H9 (cell line): ENCODE measurements around the gene TMEM63C. TPM values are rescaled to one million over a fixed set of nuclear protein-coding genes. Genes with fewer than 3 reads are reported as not detected.

Source experiments
- DNase-seq: peaks from one replicate; pipeline ENCODE4 v3.0.0-alpha.2; 2017
- H2AFZ ChIP-seq: one replicate; pipeline ENCODE4 v1.6.1; 2013; ENCODE audit warnings: mild to moderate bottlenecking, low read length, control low read depth, moderate library complexity
- H2AK5ac ChIP-seq: 2 replicates; pipeline ENCODE4 v1.6.1; 2013; ENCODE audit warnings: low read length, control low read depth, mixed read lengths; ENCODE audit not compliant: insufficient read length
- H2BK120ac ChIP-seq: one replicate; pipeline ENCODE4 v1.6.1; 2013; ENCODE audit warnings: low read depth, mild to moderate bottlenecking, low read length, control low read depth, inconsistent platforms; ENCODE audit not compliant: poor library complexity, severe bottlenecking
- H2BK12ac ChIP-seq: 2 replicates; pipeline ENCODE4 v1.6.1; 2013; ENCODE audit warnings: low read length, control low read depth, mixed read lengths, low read depth; ENCODE audit not compliant: insufficient read length
- H2BK15ac ChIP-seq: 2 replicates; pipeline ENCODE4 v1.6.1; 2013; ENCODE audit warnings: low read depth, low read length, control low read depth
- H2BK20ac ChIP-seq: one replicate; pipeline ENCODE4 v1.6.1; 2013; ENCODE audit warnings: low read depth, mild to moderate bottlenecking, low read length, control low read depth, inconsistent platforms; ENCODE audit not compliant: poor library complexity, severe bottlenecking
- H2BK5ac ChIP-seq: 2 replicates; pipeline ENCODE4 v1.6.1; 2013; ENCODE audit warnings: low read length, control low read depth, mixed read lengths; ENCODE audit not compliant: insufficient read length
- H3K14ac ChIP-seq: 2 replicates; pipeline ENCODE4 v1.6.1; 2013; ENCODE audit warnings: low read length, control low read depth; ENCODE audit not compliant: insufficient read depth
- H3K18ac ChIP-seq: 2 replicates; pipeline ENCODE4 v1.6.1; 2013; ENCODE audit warnings: low read depth, mild to moderate bottlenecking, mixed read lengths, low read length, control low read depth; ENCODE audit not compliant: insufficient read length
- H3K23ac ChIP-seq: 2 replicates; pipeline ENCODE4 v1.6.1; 2013; ENCODE audit warnings: low read length, control low read depth, mixed read lengths, low read depth; ENCODE audit not compliant: insufficient read length
- H3K23me2 ChIP-seq: 2 replicates; pipeline ENCODE4 v1.6.1; 2013; ENCODE audit warnings: low read depth, mild to moderate bottlenecking, mixed read lengths, low read length, control low read depth; ENCODE audit not compliant: insufficient read length, poor library complexity, severe bottlenecking
- H3K27ac ChIP-seq: 2 replicates; pipeline ENCODE4 v1.5.1; 2013; ENCODE audit warnings: low read length, control low read depth, mixed read lengths, low read depth; ENCODE audit not compliant: insufficient read length
- H3K27me3 ChIP-seq: 2 replicates; pipeline ENCODE4 v1.6.1; 2013; ENCODE audit warnings: low read length, control low read depth, inconsistent platforms; ENCODE audit not compliant: insufficient read depth
- H3K4ac ChIP-seq: 2 replicates; pipeline ENCODE4 v1.6.1; 2013; ENCODE audit warnings: low read depth, mild to moderate bottlenecking, control low read depth, inconsistent platforms, low read length, moderate library complexity
- H3K4me1 ChIP-seq: 2 replicates; pipeline ENCODE4 v1.6.1; 2013; ENCODE audit warnings: low read length, control low read depth, inconsistent platforms; ENCODE audit not compliant: insufficient read depth
- H3K4me2 ChIP-seq: 2 replicates; pipeline ENCODE4 v1.6.1; 2013; ENCODE audit warnings: low read length, control low read depth, mixed read lengths; ENCODE audit not compliant: insufficient read length, insufficient read depth
- H3K56ac ChIP-seq: 2 replicates; pipeline ENCODE4 v1.6.1; 2013; ENCODE audit warnings: low read depth, mild to moderate bottlenecking, mixed read lengths, low read length, control low read depth; ENCODE audit not compliant: insufficient read length
- H3K79me1 ChIP-seq: 2 replicates; pipeline ENCODE4 v1.6.1; 2013; ENCODE audit warnings: low read depth, mild to moderate bottlenecking, moderate library complexity, low read length, control low read depth, inconsistent platforms; ENCODE audit not compliant: insufficient read depth, poor library complexity, severe bottlenecking
- H3K79me2 ChIP-seq: 2 replicates; pipeline ENCODE4 v1.6.1; 2013; ENCODE audit warnings: low read length, control low read depth, inconsistent platforms; ENCODE audit not compliant: insufficient read depth
- H3K9ac ChIP-seq: 2 replicates; pipeline ENCODE4 v1.6.1; 2013; ENCODE audit warnings: low read length, control low read depth, mixed read lengths; ENCODE audit not compliant: insufficient read length; ENCODE audit errors: extremely low read depth
- H3K9me3 ChIP-seq: one replicate; pipeline ENCODE4 v1.6.1; 2013; ENCODE audit warnings: low read depth, low read length, inconsistent platforms; ENCODE audit not compliant: control insufficient read depth
- H3T11ph ChIP-seq: one replicate; pipeline ENCODE4 v1.6.1; 2013; ENCODE audit warnings: mild to moderate bottlenecking, low read length, control low read depth, inconsistent platforms
- H4K20me1 ChIP-seq: one replicate; pipeline ENCODE4 v1.6.1; 2013; ENCODE audit not compliant: control insufficient read depth, insufficient read length, insufficient read depth
- H4K5ac ChIP-seq: 2 replicates; pipeline ENCODE4 v1.6.1; 2013; ENCODE audit warnings: low read depth, mild to moderate bottlenecking, mixed read lengths, low read length, control low read depth; ENCODE audit not compliant: insufficient read length
- H4K8ac ChIP-seq: replicated peaks from 2 replicates; pipeline ENCODE4 v1.6.1; 2013; ENCODE audit warnings: low read length, control low read depth, mixed read lengths, low read depth; ENCODE audit not compliant: insufficient read length
- H4K91ac ChIP-seq: 2 replicates; pipeline ENCODE4 v1.6.1; 2013; ENCODE audit warnings: low read depth, mild to moderate bottlenecking, moderate library complexity, mixed read lengths, low read length, control low read depth; ENCODE audit not compliant: insufficient read length
- H3K27ac Mint-ChIP-seq, 3 experiments: 2 replicates in 2 of 3; 3 replicates in 1 of 3; pipeline ENCODE4 v1.8.0; 2020 to 2021; ENCODE audit warnings: mixed read lengths in 3 of 3, mild to moderate bottlenecking in 1 of 3, moderate library complexity in 1 of 3
- H3K27me3 Mint-ChIP-seq: 2 replicates; pipeline ENCODE4 v1.8.0; 2021; ENCODE audit warnings: low read depth, mild to moderate bottlenecking, moderate library complexity, mixed read lengths
- H3K36me3 Mint-ChIP-seq, 3 experiments: 2 replicates in 2 of 3; 3 replicates in 1 of 3; pipeline ENCODE4 v1.8.0; 2020 to 2021; ENCODE audit warnings: low read depth in 3 of 3, mixed read lengths in 3 of 3; ENCODE audit not compliant: insufficient read depth in 1 of 3
- H3K4me1 Mint-ChIP-seq, 2 experiments: 2 replicates each; pipeline ENCODE4 v1.8.0; 2020; ENCODE audit warnings: mixed read lengths in 2 of 2
- H3K4me3 Mint-ChIP-seq, 2 experiments: 2 replicates in 1 of 2; 3 replicates in 1 of 2; pipeline ENCODE4 v1.8.0; 2020 to 2021; ENCODE audit warnings: mild to moderate bottlenecking in 2 of 2, mixed read lengths in 2 of 2, moderate library complexity in 1 of 2
- H3K9me3 Mint-ChIP-seq, 2 experiments: 2 replicates in 1 of 2; 3 replicates in 1 of 2; pipeline ENCODE4 v1.8.0; 2020; ENCODE audit warnings: mild to moderate bottlenecking in 2 of 2, mixed read lengths in 2 of 2, moderate library complexity in 1 of 2
- CTCF ChIP-seq: fragments of 200-600 bp; sonication (generic); conservative IDR thresholded peaks from 3 replicates; pipeline ENCODE4 v1.8.0; 2021; ENCODE audit warnings: antibody characterized with exemption, mild to moderate bottlenecking
- WGBS: extraction: QIAGEN DNeasy Blood & Tissue Kit; methylation state at CpG from one replicate; pipeline ENCODE4 v1.1.7; 2013; ENCODE audit warnings: missing lambda C conversion rate, low lambda C conversion rate, mixed read lengths; ENCODE audit not compliant: insufficient read length; ENCODE audit errors: extremely low coverage; 5-methylcytosine and 5-hydroxymethylcytosine counted together
- total RNA-seq: library from RNA; stranded (reverse); gene quantifications from 2 replicates; pipeline ENCODE4 v1.2.1, GENCODE V29; 2021

Gene TMEM63C
- total RNA-seq, 1 experiment from 2014 or later, result 2.2 TPM

DNA sequence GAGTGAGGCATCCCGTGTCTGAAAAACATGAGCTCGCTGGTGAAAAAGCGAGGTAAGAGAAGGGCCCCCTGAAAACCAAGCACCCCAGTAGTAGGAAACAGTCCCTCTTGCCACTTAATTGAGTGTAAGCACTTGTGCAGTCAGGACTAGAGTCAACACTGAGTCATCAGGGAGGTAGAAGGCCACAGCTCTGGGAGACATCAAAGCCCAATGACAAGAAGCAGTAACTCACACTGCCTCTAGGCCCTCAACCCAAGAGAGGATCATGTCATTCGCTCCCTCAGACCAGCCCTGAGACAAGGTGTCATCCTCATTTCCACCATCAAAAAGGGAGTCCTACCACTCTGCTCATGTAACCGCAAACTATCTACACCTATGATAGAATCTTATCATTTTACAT, 121.3 kb downstream of the TMEM63C start:
- H3K4me1 ChIP-seq, result no peaks in the 10 kb centered on the region
- H3K27me3 Mint-ChIP-seq, result no peaks in the 10 kb centered on the region
- no peak overlapping the region for H3K23ac ChIP-seq
- H3K27ac ChIP-seq, result no peak overlapping the region
- no peak overlapping the region for H4K91ac ChIP-seq
- H2BK15ac ChIP-seq, result no peak overlapping the region
- WGBS, result no CpG with 5 or more reads among the region's 5 CpGs
- no peak overlapping the region for H3K14ac ChIP-seq
- H4K5ac ChIP-seq, result no peak overlapping the region
- H3K4me1 Mint-ChIP-seq, result peaks cover 11 to 12% of the 10 kb centered on the region in 2 experiments
- no peak overlapping the region for H3K9ac ChIP-seq
- no peaks in the 10 kb centered on the region for H3K9me3 ChIP-seq
- H2AK5ac ChIP-seq, result no peak overlapping the region
- no peak overlapping the region for H3T11ph ChIP-seq
- H3K4me2 ChIP-seq, result no peak overlapping the region
- no peak overlapping the region for H3K4me3 Mint-ChIP-seq
- no peak overlapping the region for H3K27ac Mint-ChIP-seq
- H3K56ac ChIP-seq, result no peak overlapping the region
- no peaks in the 10 kb centered on the region for H3K23me2 ChIP-seq
- no peaks in the 10 kb centered on the region for H3K27me3 ChIP-seq
- no peak overlapping the region for H3K4ac ChIP-seq
- no peaks in the 10 kb centered on the region for H3K79me1 ChIP-seq
- DNase-seq, result no peak
- peaks cover 5 to 20% (median 17%) of the 10 kb centered on the region in 3 experiments; a peak in 5 of 7 replicates for H3K36me3 Mint-ChIP-seq
- H4K20me1 ChIP-seq, result no peaks in the 10 kb centered on the region
- H4K8ac ChIP-seq, result no peak overlapping the region
- no peaks in the 10 kb centered on the region for H3K9me3 Mint-ChIP-seq
- H3K79me2 ChIP-seq, result no peaks in the 10 kb centered on the region
- no peak overlapping the region for H3K18ac ChIP-seq
- no peak overlapping the region for H2BK5ac ChIP-seq
- no peak overlapping the region for H2BK12ac ChIP-seq
- TF ChIP-seq CTCF, result no peak
- H2BK120ac ChIP-seq, result no peak overlapping the region
- no peak overlapping the region for H2BK20ac ChIP-seq
- no peak overlapping the region for H2AFZ ChIP-seq
